ENCODE results near the gene ASPN. TPM values are rescaled to one million over a fixed set of nuclear protein-coding genes. Genes with fewer than 3 reads are reported as not detected.

ASPN gene
- polyA plus RNA-seq, 3 donors, result 1.1 to 8.9 (median 1.5) TPM

- 65 to 80% (median 75%) methylated on average over 5 of the region's 5 CpGs for WGBS, 3 donors
- H3K27ac ChIP-seq (ENCODE audit: low read depth, low read length), result no peak overlapping the region
Observed at GRCh38 chr9:92483627-92484545, 1.6 kb upstream of the ASPN start.

GRCh38 chr9:92482805-92483204, 499 bp upstream of the ASPN start:
- no peak overlapping the region for H3K27ac ChIP-seq (ENCODE audit: low read depth, low read length)

GRCh38 chr9:92480986-92481633, 1.2 kb downstream of the ASPN start:
- WGBS, 3 donors, result 45 to 75% (median 63%) methylated on average over 2 of the region's 2 CpGs
- H3K27ac ChIP-seq (ENCODE audit: low read depth, low read length), result no peak overlapping the region

GRCh38 chr9:92480291-92480771, 2.0 kb downstream of the ASPN start:
- H3K27ac ChIP-seq (ENCODE audit: low read depth, low read length), result no peak overlapping the region
- 46 to 78% (median 57%) methylated on average over 2 of the region's 2 CpGs for WGBS, 3 donors

- no peak overlapping the region for H3K27ac ChIP-seq (ENCODE audit: low read depth, low read length)
Observed at GRCh38 chr9:92479346-92479745, 3.0 kb downstream of the ASPN start.

GRCh38 chr9:92478783-92479182, 3.5 kb downstream of the ASPN start:
- 88 to 91% (median 89%) methylated on average over 7 of the region's 7 CpGs for WGBS, 3 donors
- H3K27ac ChIP-seq (ENCODE audit: low read depth, low read length), result no peak overlapping the region

- 93 to 100% (median 94%) methylated on average over 1 of the region's 1 CpG for WGBS, 3 donors
- no peak overlapping the region for H3K27ac ChIP-seq (ENCODE audit: low read depth, low read length)
Observed at GRCh38 chr9:92476962-92477361, 5.3 kb downstream of the ASPN start.

GRCh38 chr9:92474587-92474986, 7.7 kb downstream of the ASPN start:
- WGBS, 3 donors, result 93 to 95% (median 95%) methylated on average over 3 of the region's 3 CpGs
- H3K27ac ChIP-seq (ENCODE audit: low read depth, low read length), result no peak overlapping the region

GRCh38 chr9:92468206-92468605, 14.1 kb downstream of the ASPN start:
- no peak overlapping the region for H3K27ac ChIP-seq (ENCODE audit: low read depth, low read length)
- WGBS, 3 donors, result 97 to 98% (median 97%) methylated on average over 2 of the region's 2 CpGs

- H3K27ac ChIP-seq (ENCODE audit: low read depth, low read length), result no peak overlapping the region
- WGBS, 3 donors, result 87 to 90% (median 88%) methylated on average over 2 of the region's 2 CpGs
Observed at GRCh38 chr9:92467511-92467910, 14.8 kb downstream of the ASPN start.

GRCh38 chr9:92467041-92467440, 15.3 kb downstream of the ASPN start:
- 78 to 100% (median 84%) methylated on average over 1 of the region's 1 CpG for WGBS, 3 donors
- H3K27ac ChIP-seq (ENCODE audit: low read depth, low read length), result no peak overlapping the region

GRCh38 chr9:92463984-92464383, 18.3 kb downstream of the ASPN start:
- no peak overlapping the region for H3K27ac ChIP-seq (ENCODE audit: low read depth, low read length)

GRCh38 chr9:92463387-92463786, 18.9 kb downstream of the ASPN start:
- no peak overlapping the region for H3K27ac ChIP-seq (ENCODE audit: low read depth, low read length)

More at GRCh38 chr9:92463984-92464383, 18.3 kb downstream of the ASPN start:
- 59 to 83% (median 67%) methylated on average over 3 of the region's 3 CpGs for WGBS, 3 donors

GRCh38 chr9:92457576-92457975, 24.7 kb downstream of the ASPN start:
- H3K27ac ChIP-seq (ENCODE audit: low read depth, low read length), result no peak overlapping the region
- 91 to 97% (median 95%) methylated on average over 4 of the region's 4 CpGs for WGBS, 3 donors

GRCh38 chr9:92455217-92455616, 27.1 kb downstream of the ASPN start:
- WGBS, 3 donors, result 80 to 95% (median 87%) methylated on average over 3 of the region's 3 CpGs

GRCh38 chr9:92446536-92446935, 35.8 kb downstream of the ASPN start:
- H3K27ac ChIP-seq (ENCODE audit: low read depth, low read length), result no peak overlapping the region

More at GRCh38 chr9:92455217-92455616, 27.1 kb downstream of the ASPN start:
- no peak overlapping the region for H3K27ac ChIP-seq (ENCODE audit: low read depth, low read length)

- 90 to 94% (median 92%) methylated on average over 4 of the region's 4 CpGs for WGBS, 3 donors
- no peak overlapping the region for H3K27ac ChIP-seq (ENCODE audit: low read depth, low read length)
Observed at GRCh38 chr9:92444841-92445240, 37.5 kb downstream of the ASPN start.

- 86 to 94% (median 88%) methylated on average over 6 of the region's 6 CpGs for WGBS, 3 donors
- no peak overlapping the region for H3K27ac ChIP-seq (ENCODE audit: low read depth, low read length)
Observed at GRCh38 chr9:92440751-92441046, 41.6 kb downstream of the ASPN start.

GRCh38 chr9:92439921-92440750, 42.2 kb downstream of the ASPN start:
- 85 to 89% (median 86%) methylated on average over 5 of the region's 5 CpGs for WGBS, 3 donors
- H3K27ac ChIP-seq (ENCODE audit: low read depth, low read length), result no peak overlapping the region
